Measurements from ENCODE around the gene DCAF7.

The DCAF7 gene

GRCh38 chr17:63578027-63578768 is 27.9 kb downstream of the DCAF7 start:
- TF ChIP-seq EZH2 (IDR thresholded peaks at IDR 0.05) (no peak), POLR2AphosphoS5 (IDR thresholded peaks at IDR 0.05; ENCODE audit: borderline replicate concordance, low read depth, low read length) (no peak), FOXP2 (optimal IDR thresholded peaks at IDR 0.05; ENCODE audit: control extremely low read depth, extremely low read length, insufficient read depth) (no peak)
- Histone ChIP-seq H3K9me3 (ENCODE audit: low read depth, low read length) (no peaks in the 10 kb centered on the region), H3K9ac (ENCODE audit: insufficient read length) (no peak overlapping the region), H3K4me3 (no peak overlapping the region), H3K36me3 (ENCODE audit: insufficient read depth, low read length) (peaks cover 29% of the 10 kb centered on the region), H3K27ac (no peak overlapping the region)
- no peak for DNase-seq (ENCODE audit: low read depth, low spot score)

GRCh38 chr17:63578769-63579111 is 28.5 kb downstream of the DCAF7 start:
- H3K27ac ChIP-seq, result no peak overlapping the region
- no peak overlapping the region for H3K9ac ChIP-seq (ENCODE audit: insufficient read length)
- DNase-seq (ENCODE audit: low read depth, low spot score), result no peak
- H3K36me3 ChIP-seq (ENCODE audit: insufficient read depth, low read length), result peaks cover 34% of the 10 kb centered on the region
- no peak for TF ChIP-seq POLR2AphosphoS5 (IDR thresholded peaks at IDR 0.05; ENCODE audit: borderline replicate concordance, low read depth, low read length)
- no peak for TF ChIP-seq EZH2 (IDR thresholded peaks at IDR 0.05)
- TF ChIP-seq FOXP2 (optimal IDR thresholded peaks at IDR 0.05; ENCODE audit: control extremely low read depth, extremely low read length, insufficient read depth), result no peak
- no peaks in the 10 kb centered on the region for H3K9me3 ChIP-seq (ENCODE audit: low read depth, low read length)
- H3K4me3 ChIP-seq, result no peak overlapping the region

- no peaks in the 10 kb centered on the region for H3K9me3 ChIP-seq (ENCODE audit: low read depth, low read length)
- peaks cover 36% of the 10 kb centered on the region for H3K36me3 ChIP-seq (ENCODE audit: insufficient read depth, low read length)
- TF ChIP-seq EZH2 (IDR thresholded peaks at IDR 0.05) (no peak), POLR2AphosphoS5 (IDR thresholded peaks at IDR 0.05; ENCODE audit: borderline replicate concordance, low read depth, low read length) (no peak), FOXP2 (optimal IDR thresholded peaks at IDR 0.05; ENCODE audit: control extremely low read depth, extremely low read length, insufficient read depth) (no peak)
- no peak overlapping the region for H3K4me3 ChIP-seq
- no peak for DNase-seq (ENCODE audit: low read depth, low spot score)
- no peak overlapping the region for H3K27ac ChIP-seq
- no peak overlapping the region for H3K9ac ChIP-seq (ENCODE audit: insufficient read length)
These were observed 29.4 kb downstream of the DCAF7 start for GRCh38 chr17:63579633-63580032.

GRCh38 chr17:63587770-63588169 is 37.5 kb downstream of the DCAF7 start:
- H3K36me3 ChIP-seq (ENCODE audit: insufficient read depth, low read length), result peaks cover 65% of the 10 kb centered on the region
- TF ChIP-seq FOXP2 (optimal IDR thresholded peaks at IDR 0.05; ENCODE audit: control extremely low read depth, extremely low read length, insufficient read depth) (no peak), POLR2AphosphoS5 (IDR thresholded peaks at IDR 0.05; ENCODE audit: borderline replicate concordance, low read depth, low read length) (no peak), EZH2 (IDR thresholded peaks at IDR 0.05) (no peak)
- no peak overlapping the region for H3K27ac ChIP-seq
- H3K4me3 ChIP-seq, result no peak overlapping the region
- H3K9me3 ChIP-seq (ENCODE audit: low read depth, low read length), result no peaks in the 10 kb centered on the region
- no peak overlapping the region for H3K9ac ChIP-seq (ENCODE audit: insufficient read length)
- no peak for DNase-seq (ENCODE audit: low read depth, low spot score)

- no peak for DNase-seq (ENCODE audit: low read depth, low spot score)
- peaks cover 55% of the 10 kb centered on the region for H3K36me3 ChIP-seq (ENCODE audit: insufficient read depth, low read length)
These were observed 38.5 kb downstream of the DCAF7 start for GRCh38 chr17:63588797-63589196.

GRCh38 chr17:63589646-63590045 is 39.4 kb downstream of the DCAF7 start:
- TF ChIP-seq FOXP2 (optimal IDR thresholded peaks at IDR 0.05; ENCODE audit: control extremely low read depth, extremely low read length, insufficient read depth) (no peak), EZH2 (IDR thresholded peaks at IDR 0.05) (no peak), POLR2AphosphoS5 (IDR thresholded peaks at IDR 0.05; ENCODE audit: borderline replicate concordance, low read depth, low read length) (no peak)

More at GRCh38 chr17:63588797-63589196, 38.5 kb downstream of the DCAF7 start:
- TF ChIP-seq EZH2 (IDR thresholded peaks at IDR 0.05), result no peak
- TF ChIP-seq FOXP2 (optimal IDR thresholded peaks at IDR 0.05; ENCODE audit: control extremely low read depth, extremely low read length, insufficient read depth), result no peak
- TF ChIP-seq POLR2AphosphoS5 (IDR thresholded peaks at IDR 0.05; ENCODE audit: borderline replicate concordance, low read depth, low read length), result no peak
- Histone ChIP-seq H3K27ac (no peak overlapping the region), H3K9me3 (ENCODE audit: low read depth, low read length) (no peaks in the 10 kb centered on the region), H3K9ac (ENCODE audit: insufficient read length) (no peak overlapping the region), H3K4me3 (no peak overlapping the region)

GRCh38 chr17:63592797-63593196 is 42.5 kb downstream of the DCAF7 start:
- no peaks in the 10 kb centered on the region for H3K9me3 ChIP-seq (ENCODE audit: low read depth, low read length)
- peaks cover 36% of the 10 kb centered on the region for H3K36me3 ChIP-seq (ENCODE audit: insufficient read depth, low read length)
- TF ChIP-seq POLR2AphosphoS5 (IDR thresholded peaks at IDR 0.05; ENCODE audit: borderline replicate concordance, low read depth, low read length), result no peak
- no peak for TF ChIP-seq EZH2 (IDR thresholded peaks at IDR 0.05)
- no peak for TF ChIP-seq FOXP2 (optimal IDR thresholded peaks at IDR 0.05; ENCODE audit: control extremely low read depth, extremely low read length, insufficient read depth)
- no peak overlapping the region for H3K9ac ChIP-seq (ENCODE audit: insufficient read length)
- DNase-seq (ENCODE audit: low read depth, low spot score), result no peak
- no peak overlapping the region for H3K4me3 ChIP-seq
- no peak overlapping the region for H3K27ac ChIP-seq

More at GRCh38 chr17:63589646-63590045, 39.4 kb downstream of the DCAF7 start:
- DNase-seq (ENCODE audit: low read depth, low spot score), result no peak
- H3K4me3 ChIP-seq, result no peak overlapping the region
- H3K27ac ChIP-seq, result no peak overlapping the region
- no peak overlapping the region for H3K9ac ChIP-seq (ENCODE audit: insufficient read length)
- H3K36me3 ChIP-seq (ENCODE audit: insufficient read depth, low read length), result peaks cover 53% of the 10 kb centered on the region
- H3K9me3 ChIP-seq (ENCODE audit: low read depth, low read length), result no peaks in the 10 kb centered on the region

GRCh38 chr17:63595132-63595531 is 44.9 kb downstream of the DCAF7 start:
- no peak overlapping the region for H3K27ac ChIP-seq
- DNase-seq (ENCODE audit: low read depth, low spot score), result no peak
- H3K9me3 ChIP-seq (ENCODE audit: low read depth, low read length), result no peaks in the 10 kb centered on the region
- no peak overlapping the region for H3K9ac ChIP-seq (ENCODE audit: insufficient read length)
- no peak for TF ChIP-seq FOXP2 (optimal IDR thresholded peaks at IDR 0.05; ENCODE audit: control extremely low read depth, extremely low read length, insufficient read depth)
- no peak for TF ChIP-seq POLR2AphosphoS5 (IDR thresholded peaks at IDR 0.05; ENCODE audit: borderline replicate concordance, low read depth, low read length)
- TF ChIP-seq EZH2 (IDR thresholded peaks at IDR 0.05), result no peak
- peaks cover 17% of the 10 kb centered on the region; the same call in 1 of the 2 replicates for H3K36me3 ChIP-seq (ENCODE audit: insufficient read depth, low read length)
- H3K4me3 ChIP-seq, result no peak overlapping the region

Measured in SK-N-MC (cell line).